A549 (cell line): Measurements from ENCODE around the gene SBK3. TPM values are rescaled to one million over a fixed set of nuclear protein-coding genes. Genes with fewer than 3 reads are reported as not detected.
"Not testable (repeated sequence)": the region's sequence is repeated elsewhere in the genome, so short reads cannot be mapped to it uniquely, and the experiment has no call there.

ENCODE experiments used
- ATAC-seq, 2 experiments: fragments of 200-7000 bp in 1 of 2; fragments of >200 bp in 1 of 2; cut with Nextera tagmentation in 1 of 2; cut with Tn5 transposase in 1 of 2; 3 replicates each; pipeline versions ENCODE4 v1.8.0 to v1.9.1; 2018 to 2020; ENCODE audit warnings: mild to moderate bottlenecking in 1 of 2, moderate library complexity in 1 of 2
- CTCF ChIA-PET: fragments of 300-600 bp; sonication (Branson Sonifier 250); formaldehyde crosslinking; extraction: SDS; loops from one replicate; lab custom pipeline; 2021; ENCODE audit warnings: antibody characterized with exemption, inconsistent platforms; lab: Yijun Ruan, JAX
- POLR2A ChIA-PET: fragments of 350-600 bp; formaldehyde crosslinking; extraction: SDS; loops from one replicate; lab custom pipeline; 2021; ENCODE audit warnings: antibody characterized with exemption, inconsistent platforms; lab: Yijun Ruan, JAX
- DNase-seq, 2 experiments: peaks; one replicate each; pipeline versions ENCODE4 v3.0.0 to v3.0.0-alpha.2; 2011 to 2016; ENCODE audit warnings: low read depth in 1 of 2, low spot score in 1 of 2
- FAIRE-seq: peaks from 2 replicates; lab custom pipeline; 2011; peaks lifted over from hg19 to GRCh38; lab: Jason Lieb, UNC
- H3K27ac ChIP-seq, 2 experiments: fragments of >200 bp; sonication (Bioruptor Twin); formaldehyde crosslinking; 3 replicates each; pipeline ENCODE4 v1.5.1; 2016 to 2017
- H3K4me1 ChIP-seq: fragments of >200 bp; sonication (Bioruptor Twin); formaldehyde crosslinking; 3 replicates; pipeline ENCODE4 v1.6.1; 2016
- H3K4me2 ChIP-seq: fragments of >200 bp; sonication (Bioruptor Twin); formaldehyde crosslinking; 3 replicates; pipeline ENCODE4 v1.6.1; 2016
- H3K4me3 ChIP-seq: fragments of >200 bp; sonication (Bioruptor Twin); formaldehyde crosslinking; 3 replicates; pipeline ENCODE4 v1.5.1; 2016
- H3K9me3 ChIP-seq: fragments of >200 bp; sonication (Bioruptor Twin); formaldehyde crosslinking; 3 replicates; pipeline ENCODE4 v1.6.1; 2016
- CEBPB ChIP-seq, 2 experiments: fragments of >200 bp in 1 of 2; sonication (Bioruptor Twin) in 1 of 2; formaldehyde crosslinking in 1 of 2; IDR thresholded peaks; 2 replicates each; pipeline ENCODE4 v1.6.1; 2012 to 2016
- CHD2 ChIP-seq: fragments of 150-350 bp; IDR thresholded peaks from 2 replicates; pipeline ENCODE4 v1.6.1; 2014; ENCODE audit warnings: low read length; ENCODE audit not compliant: partially characterized antibody
- EHMT2 ChIP-seq: fragments of 200-600 bp; sonication (generic); IDR thresholded peaks from 2 replicates; pipeline ENCODE4 v1.6.1; 2016; ENCODE audit warnings: antibody characterized with exemption, low read depth, mild to moderate bottlenecking, moderate library complexity
- ESRRA ChIP-seq: fragments of 150-350 bp; IDR thresholded peaks from 2 replicates; pipeline ENCODE4 v1.6.1; 2014; ENCODE audit warnings: mild to moderate bottlenecking, low read length, borderline replicate concordance
- JUNB ChIP-seq: fragments of >200 bp; sonication (Bioruptor Twin); formaldehyde crosslinking; IDR thresholded peaks from 2 replicates; pipeline ENCODE4 v1.6.1; 2016
- MAFK ChIP-seq: fragments of 450-650 bp; IDR thresholded peaks from 2 replicates; pipeline ENCODE4 v1.6.1; 2014; ENCODE audit not compliant: partially characterized antibody
- ZFP36 ChIP-seq: fragments of 450-650 bp; IDR thresholded peaks from 2 replicates; pipeline ENCODE4 v1.6.1; 2014; ENCODE audit warnings: borderline replicate concordance; ENCODE audit not compliant: partially characterized antibody
- ZSCAN20 ChIP-seq: fragments of 250-450 bp; sonication (Bioruptor Pico); IDR thresholded peaks from 2 replicates; pipeline ENCODE4 v1.8.0; 2022; ENCODE audit warnings: mild to moderate bottlenecking, moderate library complexity
- WGBS: methylation state at CpG from one replicate; pipeline ENCODE4 v1.1.6; 2017; ENCODE audit errors: missing lambda C conversion rate; 5-methylcytosine and 5-hydroxymethylcytosine counted together
- polyA plus RNA-seq, 4 experiments: library from polyadenylated mRNA; depleted of rRNA in 3 of 4; stranded (reverse); fragments of >200 nt; fragmentation: RNase III in 1 of 4; extraction: RNeasy Plus Mini Kit Qiagen cat#74134 plus additional on column Dnase treatment in 1 of 4; gene quantifications; 2 replicates in 3 of 4; 3 replicates in 1 of 4; pipeline ENCODE4 v1.2.3, GENCODE V29; 2011 to 2017
- TF ChIP-seq, protein P1 (sequence below): IDR thresholded peaks from 2 replicates; pipeline ENCODE4 v1.6.1; 2012
- TF ChIP-seq, protein P2 (sequence below): fragments of 450-650 bp; IDR thresholded peaks from 2 replicates; pipeline ENCODE4 v1.6.1; 2014; ENCODE audit warnings: antibody characterized with exemption
- TF ChIP-seq, protein P3 (sequence below): IDR thresholded peaks from 2 replicates; pipeline ENCODE4 v1.6.1; 2012

Gene SBK3
- polyA plus RNA-seq, 2 of the 4 experiments (the other 2 are of a cell fraction): 1.1 TPM

DNA sequence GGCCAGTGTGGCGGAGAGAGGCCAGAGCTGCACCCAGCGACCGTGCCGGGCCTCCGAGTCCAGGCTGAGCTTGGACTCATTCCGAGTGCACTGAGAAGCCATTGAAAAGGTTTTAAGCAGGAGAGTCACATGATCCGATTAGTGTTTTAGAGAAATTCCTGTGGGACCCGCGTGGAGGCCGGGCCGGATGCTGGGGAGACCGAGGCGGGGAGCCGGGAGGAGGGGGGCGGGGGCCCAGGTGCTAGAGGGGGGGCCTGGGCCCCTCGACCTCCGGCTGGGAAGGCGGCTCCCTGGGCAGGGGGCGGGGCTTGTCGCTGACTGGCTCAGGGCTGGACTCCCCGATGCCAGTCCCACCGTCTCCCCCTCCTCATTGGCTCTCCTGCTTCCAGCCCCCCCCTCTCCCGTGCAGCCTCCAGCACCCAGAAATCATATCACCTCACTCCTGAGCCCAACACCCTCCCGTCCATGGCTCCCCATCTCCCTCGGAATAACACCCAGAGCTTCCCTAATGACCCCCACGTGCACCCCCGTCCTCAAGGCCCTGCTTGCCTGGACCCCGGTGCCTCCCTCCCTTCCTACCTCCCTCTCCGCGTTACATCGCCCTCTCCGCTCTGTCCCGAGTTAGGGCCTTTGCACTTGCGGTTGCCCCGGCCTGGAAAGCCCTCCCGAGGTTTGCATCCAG lies 40.5 kb upstream of the SBK3 start:
- Histone ChIP-seq H3K27ac (peak overlapping the region; percentile 57 to 73), H3K4me2 (peak overlapping the region; percentile 79), H3K4me3 (peak overlapping the region; percentile 9; the same call in 2 of the 3 replicates), H3K4me1 (peaks cover 34% of the 10 kb centered on the region), H3K9me3 (no peaks in the 10 kb centered on the region)
- WGBS: 43% methylated on average over 36 of the region's 36 CpGs
- peak in 1 of 2 experiments; percentile 61 for DNase-seq
- ChIA-PET POLR2A (interaction anchor here (0.5 to 2.2 kb wide), 6 partner anchors 13 to 109 kb away, joined by 3 to 7 read pairs (median 4); partner anchors contain the start of genes FIZ1 and ZNF628), CTCF (interaction anchor here (0.6 to 3.7 kb wide), 8 partner anchors 10 to 82 kb away, joined by 3 to 17 read pairs (median 7); partner anchors contain the start of gene FIZ1)
- no peak for FAIRE-seq
- ATAC-seq: peak; percentile 22 to 68; a peak in 4 of 6 replicates
- TF ChIP-seq, protein P1, sequence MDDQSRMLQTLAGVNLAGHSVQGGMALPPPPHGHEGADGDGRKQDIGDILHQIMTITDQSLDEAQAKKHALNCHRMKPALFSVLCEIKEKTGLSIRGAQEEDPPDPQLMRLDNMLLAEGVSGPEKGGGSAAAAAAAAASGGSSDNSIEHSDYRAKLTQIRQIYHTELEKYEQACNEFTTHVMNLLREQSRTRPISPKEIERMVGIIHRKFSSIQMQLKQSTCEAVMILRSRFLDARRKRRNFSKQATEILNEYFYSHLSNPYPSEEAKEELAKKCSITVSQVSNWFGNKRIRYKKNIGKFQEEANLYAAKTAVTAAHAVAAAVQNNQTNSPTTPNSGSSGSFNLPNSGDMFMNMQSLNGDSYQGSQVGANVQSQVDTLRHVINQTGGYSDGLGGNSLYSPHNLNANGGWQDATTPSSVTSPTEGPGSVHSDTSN: peak; percentile 68
- TF ChIP-seq, protein P2, sequence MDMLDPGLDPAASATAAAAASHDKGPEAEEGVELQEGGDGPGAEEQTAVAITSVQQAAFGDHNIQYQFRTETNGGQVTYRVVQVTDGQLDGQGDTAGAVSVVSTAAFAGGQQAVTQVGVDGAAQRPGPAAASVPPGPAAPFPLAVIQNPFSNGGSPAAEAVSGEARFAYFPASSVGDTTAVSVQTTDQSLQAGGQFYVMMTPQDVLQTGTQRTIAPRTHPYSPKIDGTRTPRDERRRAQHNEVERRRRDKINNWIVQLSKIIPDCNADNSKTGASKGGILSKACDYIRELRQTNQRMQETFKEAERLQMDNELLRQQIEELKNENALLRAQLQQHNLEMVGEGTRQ: 0 out of 2 replicates have a peak, but pooled peaks have one; percentile 31
- no peak for TF ChIP-seq CEBPB (IDR thresholded peaks at IDR 0.05)

DNA sequence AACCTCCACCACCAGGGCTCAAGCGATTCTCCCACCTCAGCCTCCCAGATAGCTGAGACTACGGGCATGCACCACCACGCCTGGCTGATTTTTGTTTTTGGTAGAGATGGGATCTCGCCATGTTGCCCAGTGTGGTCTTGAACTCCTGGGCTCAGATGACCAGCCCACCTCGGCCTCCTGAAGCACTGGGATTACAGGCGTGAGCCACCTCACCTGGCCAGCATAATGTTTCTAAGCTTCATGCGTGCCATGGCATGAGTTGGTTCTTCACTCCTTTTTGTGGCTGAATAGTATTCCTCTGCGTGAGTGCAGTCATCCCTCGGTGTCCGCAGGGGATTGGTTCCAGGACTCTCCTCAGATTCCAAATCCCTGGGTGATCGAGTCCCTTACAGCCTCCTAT lies 39.5 kb upstream of the SBK3 start:
- Histone ChIP-seq H3K27ac (no peak overlapping the region), H3K4me2 (no peak overlapping the region), H3K4me1 (peaks cover 34% of the 10 kb centered on the region), H3K4me3 (no peak overlapping the region), H3K9me3 (no peaks in the 10 kb centered on the region)
- ChIA-PET POLR2A (interaction anchor here (0.8 to 1.4 kb wide), 3 partner anchors 15 to 108 kb away, joined by 3 to 7 read pairs (median 3); partner anchors contain the start of genes FIZ1, ZNF628 and ZNF865), CTCF (interaction anchor here (0.9 to 3.4 kb wide), 4 partner anchors 14 to 117 kb away, joined by 3 to 17 read pairs (median 4); partner anchors contain the start of gene FIZ1)
- FAIRE-seq: no peak
- DNase-seq: no peak
- TF ChIP-seq ZSCAN20 (CRISPR knock-in tag) (no peak), MAFK (no peak), EHMT2 (no peak), CHD2 (no peak), JUNB (no peak), ZFP36 (no peak), ESRRA (no peak)
- no peak for ATAC-seq
- 93% methylated on average over 11 of the region's 11 CpGs for WGBS

DNA sequence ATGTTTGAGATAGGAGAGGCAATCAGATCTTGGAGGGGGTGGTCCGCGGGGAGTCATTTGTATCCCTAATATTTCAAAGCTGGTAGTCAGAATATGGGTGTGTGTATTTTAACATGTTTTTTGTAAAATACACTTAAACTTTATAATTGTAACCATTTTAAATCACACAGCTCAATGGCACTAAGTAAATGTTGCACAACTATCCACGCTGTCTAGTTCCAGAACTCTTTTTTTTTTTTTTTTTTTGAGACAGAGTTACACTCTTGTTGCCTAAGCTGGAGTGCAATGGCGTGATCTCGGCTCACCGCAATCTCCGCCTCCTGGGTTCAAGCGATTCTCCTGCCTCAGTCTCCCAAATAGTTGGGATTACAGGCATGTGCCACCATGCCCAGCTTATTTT lies 38.6 kb upstream of the SBK3 start:
- not testable (repeated sequence) for ATAC-seq, H3K27ac ChIP-seq, H3K9me3 ChIP-seq, H3K4me3 ChIP-seq, FAIRE-seq, H3K4me2 ChIP-seq, DNase-seq
- ChIA-PET CTCF (interaction anchor here (0.7 to 3.4 kb wide), 6 partner anchors 9 to 116 kb away, joined by 3 to 17 read pairs (median 4); partner anchors contain the start of gene FIZ1), POLR2A (interaction anchor here (1.1 to 1.4 kb wide), 2 partner anchors 15 to 21 kb away, joined by 3 read pairs; partner anchors contain the start of genes FIZ1 and ZNF865)
- WGBS: 90% methylated on average over 8 of the region's 8 CpGs
- H3K4me1 ChIP-seq: peaks cover 39% of the 10 kb centered on the region

DNA sequence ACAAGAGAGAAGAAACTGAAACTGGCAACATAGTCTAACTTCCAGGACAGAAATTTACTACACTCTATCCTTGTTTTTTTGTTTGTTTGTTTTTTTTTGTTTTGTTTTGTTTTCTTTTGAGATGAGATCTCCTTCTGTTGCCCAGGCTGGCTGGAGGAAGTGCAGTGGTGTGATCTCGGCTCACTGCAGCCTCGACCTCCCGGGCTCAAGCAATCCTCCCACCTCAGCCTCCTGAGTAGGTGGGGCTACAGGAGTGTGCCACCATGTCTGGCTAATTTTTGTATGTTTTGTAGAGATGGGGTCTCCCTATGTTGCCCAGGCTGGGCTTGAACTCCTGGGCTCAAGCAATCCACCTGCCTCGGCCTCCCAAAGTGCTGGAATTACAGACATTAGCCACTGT lies 36.9 kb upstream of the SBK3 start:
- WGBS: 42% methylated on average over 4 of the region's 4 CpGs
- Histone ChIP-seq H3K4me1 (peaks cover 39% of the 10 kb centered on the region), H3K27ac (peak overlapping the region; percentile 99 to 100), H3K4me2 (peak overlapping the region; percentile 85)
- ATAC-seq, DNase-seq, H3K4me3 ChIP-seq, FAIRE-seq, H3K9me3 ChIP-seq: not testable (repeated sequence)
- ChIA-PET CTCF (interaction anchor here (0.6 to 3.0 kb wide), 8 partner anchors 24 to 441 kb away, joined by 3 to 20 read pairs (median 6); partner anchors contain the start of gene ZNF865), POLR2A (interaction anchor here (1.1 to 2.7 kb wide), 6 partner anchors 17 to 62 kb away, joined by 4 to 22 read pairs (median 9); partner anchors contain the start of genes FIZ1, ZNF524 and ZNF865)
- TF ChIP-seq, protein P3, sequence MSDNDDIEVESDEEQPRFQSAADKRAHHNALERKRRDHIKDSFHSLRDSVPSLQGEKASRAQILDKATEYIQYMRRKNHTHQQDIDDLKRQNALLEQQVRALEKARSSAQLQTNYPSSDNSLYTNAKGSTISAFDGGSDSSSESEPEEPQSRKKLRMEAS: 0 out of 2 replicates have a peak, but pooled peaks have one; percentile 1
